Measurements from ENCODE around the gene CNN1. TPM values are rescaled to one million over a fixed set of nuclear protein-coding genes. Genes with fewer than 3 reads are reported as not detected.

CNN1 gene
- polyA plus RNA-seq, 1 of the 3 experiments (the other 2 are of a cell fraction), result 4.6 TPM

- TF ChIP-seq EZH2phosphoT487 (IDR thresholded peaks at IDR 0.05; ENCODE audit: borderline replicate concordance, low read depth), result no peak
- TF ChIP-seq FOXM1 (IDR thresholded peaks at IDR 0.05; ENCODE audit: low read depth), result no peak
- no peak for TF ChIP-seq PBX3 (IDR thresholded peaks at IDR 0.05)
- TF ChIP-seq USF2 (IDR thresholded peaks at IDR 0.05; ENCODE audit: borderline replicate concordance, low read depth, low read length), result no peak
- peak; percentile 97 for TF ChIP-seq REST (IDR thresholded peaks at IDR 0.05; ENCODE audit: low read depth, low read length)
Observed at GRCh38 chr19:11528551-11529341, 9.9 kb upstream of the CNN1 start, which contains the start of gene ECSIT (continued).

DNA sequence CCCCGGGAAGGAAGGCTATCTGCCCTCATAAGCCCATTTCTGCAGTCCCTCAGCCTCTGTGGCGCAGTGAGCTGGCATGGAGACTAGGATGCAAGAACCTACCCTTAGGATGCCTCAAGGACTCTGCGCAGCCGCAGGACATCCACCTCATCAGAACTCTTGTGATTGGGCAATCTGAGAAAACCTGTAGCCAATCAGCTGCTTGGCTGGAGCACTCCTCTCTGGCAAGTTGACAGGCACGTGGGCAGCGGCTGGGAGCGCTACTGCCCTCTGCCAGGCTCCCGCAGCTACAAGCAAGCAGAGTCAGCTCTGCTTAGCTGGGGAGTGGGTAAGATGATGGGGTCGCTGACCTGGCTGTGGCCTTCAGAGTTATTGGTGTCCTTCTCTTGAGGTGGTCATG lies 8.2 kb upstream of the CNN1 start:
- no peaks in the 10 kb centered on the region for H3K36me3 ChIP-seq (replicated peaks in 1 of 2; ENCODE audit: control insufficient read depth in 1 of 2, insufficient read depth in 2 of 2, low read length in 1 of 2)
- peaks cover 7 to 12% of the 10 kb centered on the region in 2 experiments; a peak in 2 of 4 replicates for H3K4me1 ChIP-seq (ENCODE audit: control insufficient read depth in 1 of 2, insufficient read depth in 2 of 2, low read depth in 1 of 2, low read length in 1 of 2)
- no peaks in the 10 kb centered on the region; the same call in 1 of the 2 replicates for H4K20me1 ChIP-seq (ENCODE audit: insufficient read depth)
- peaks cover 20% of the 10 kb centered on the region for H3K79me2 ChIP-seq (ENCODE audit: insufficient read depth)
- no peak overlapping the region for H3K4me3 ChIP-seq (ENCODE audit: low read depth in 2 of 2, low read length in 1 of 2)
- no peak overlapping the region for H3K4me2 ChIP-seq
- CTCF ChIA-PET, result interaction anchor here (0.9 to 1.5 kb wide), 5 partner anchors 9 to 150 kb away, joined by 3 to 6 read pairs (median 4); partner anchors contain the start of genes CNN1 and ELOF1
- POLR2A ChIA-PET, result interaction anchor here (0.7 to 1.0 kb wide), 4 partner anchors 21 to 236 kb away, joined by 3 to 5 read pairs (median 4); no protein-coding TSS in a partner anchor
- peak overlapping the region in 1 of 2 experiments; percentile 16; a peak in 1 of 4 replicates for H3K27ac ChIP-seq (ENCODE audit: low read depth in 2 of 2, low read length in 1 of 2)
- H3K9me2 ChIP-seq, result no peaks in the 10 kb centered on the region
- no peak overlapping the region for H2AFZ ChIP-seq (ENCODE audit: low read depth)
- H3K27me3 ChIP-seq (ENCODE audit: insufficient read depth), result no peaks in the 10 kb centered on the region
- WGBS (ENCODE audit: low lambda C conversion rate), result 9% methylated on average over 2 of the region's 9 CpGs
- H3K9ac ChIP-seq, result no peak overlapping the region
- H3K9me3 ChIP-seq, result no peaks in the 10 kb centered on the region
- H3F3A ChIP-seq (replicated peaks; ENCODE audit: insufficient read depth), result peaks cover 29% of the 10 kb centered on the region
- peak; percentile 89 for DNase-seq
- TF ChIP-seq FOXJ3 (CRISPR knock-in tag; IDR thresholded peaks at IDR 0.05), result no peak
- peak; percentile 46; the same call in 1 of the 2 replicates for TF ChIP-seq CTCF (IDR thresholded peaks at IDR 0.05)
- TF ChIP-seq NRF1 (IDR thresholded peaks at IDR 0.05; ENCODE audit: low read depth, low read length), result peak; percentile 84
- TF ChIP-seq REST (IDR thresholded peaks at IDR 0.05; ENCODE audit: low read depth, low read length), result no peak
- TF ChIP-seq EP300 (IDR thresholded peaks at IDR 0.05; ENCODE audit: borderline replicate concordance in 1 of 2, low read depth in 1 of 2, low read length in 1 of 2), result peak in 1 of 2 experiments; percentile 15; a peak in 1 of 4 replicates
- TF ChIP-seq FOSL2 (IDR thresholded peaks at IDR 0.05; ENCODE audit: borderline replicate concordance, low read depth), result no peak
- peak; percentile 92; the same call in 1 of the 2 replicates for TF ChIP-seq SIN3A (IDR thresholded peaks at IDR 0.05; ENCODE audit: borderline replicate concordance, low read depth, low read length)
- TF ChIP-seq TCF12 (IDR thresholded peaks at IDR 0.05), result no peak
- TF ChIP-seq MXI1 (IDR thresholded peaks at IDR 0.05; ENCODE audit: low read depth, low read length), result peak; percentile 100
- peak; percentile 27; the same call in 1 of the 2 replicates for TF ChIP-seq IRF3 (IDR thresholded peaks at IDR 0.05; ENCODE audit: low read depth, low read length)
- no peak for TF ChIP-seq EZH2phosphoT487 (IDR thresholded peaks at IDR 0.05; ENCODE audit: borderline replicate concordance, low read depth)
